HepG2 (cell line): ENCODE data around the gene CERS5. TPM values are rescaled to one million over a fixed set of nuclear protein-coding genes. Genes with fewer than 3 reads are reported as not detected.
A peak's percentile ranks its signal among the peaks of the same experiment; 100 is the strongest.

Source experiments
- FOXM1 ChIP-seq: sonication (generic); formaldehyde crosslinking; IDR thresholded peaks from 2 replicates; pipeline ENCODE4 v1.5.0; 2020; ENCODE audit warnings: missing genetic modification reagents
- MATR3 ChIP-seq: sonication (generic); formaldehyde crosslinking; IDR thresholded peaks from 2 replicates; pipeline ENCODE4 v1.4.0; 2020; ENCODE audit warnings: missing genetic modification reagents
- MED1 ChIP-seq: sonication (generic); formaldehyde crosslinking; IDR thresholded peaks from 2 replicates; pipeline ENCODE4 v1.4.0; 2020; ENCODE audit warnings: missing genetic modification reagents
- RFX3 ChIP-seq: IDR thresholded peaks from 2 replicates; pipeline ENCODE4 v1.6.1; 2016; ENCODE audit warnings: missing biosample characterization, missing genetic modification reagents
- SOX5 ChIP-seq: IDR thresholded peaks from 2 replicates; pipeline ENCODE4 v1.6.1; 2016; ENCODE audit warnings: borderline replicate concordance
- TAF1 ChIP-seq: sonication (generic); formaldehyde crosslinking; IDR thresholded peaks from 2 replicates; pipeline ENCODE4 v1.4.0; 2020; ENCODE audit warnings: missing genetic modification reagents
- TCF7 ChIP-seq: sonication (generic); IDR thresholded peaks from 2 replicates; pipeline ENCODE4 v1.6.1; 2016; ENCODE audit warnings: antibody characterized with exemption, low read depth
- ZFP41 ChIP-seq: sonication (generic); formaldehyde crosslinking; IDR thresholded peaks from 2 replicates; pipeline ENCODE4 v1.4.0; 2020; ENCODE audit warnings: mild to moderate bottlenecking, missing genetic modification reagents, borderline replicate concordance
- ZNF260 ChIP-seq: sonication (generic); formaldehyde crosslinking; IDR thresholded peaks from 2 replicates; pipeline ENCODE4 v1.4.0; 2020; ENCODE audit warnings: missing genetic modification reagents, low read depth, mild to moderate bottlenecking, borderline replicate concordance
- ZNF430 ChIP-seq: sonication (generic); formaldehyde crosslinking; IDR thresholded peaks from 2 replicates; pipeline ENCODE4 v1.9.0; 2021; ENCODE audit warnings: mild to moderate bottlenecking, missing genetic modification reagents
- ZNF552 ChIP-seq: sonication (generic); formaldehyde crosslinking; IDR thresholded peaks from 2 replicates; pipeline ENCODE4 v1.9.0; 2022; ENCODE audit warnings: missing genetic modification reagents, mild to moderate bottlenecking, borderline replicate concordance
- ZNF605 ChIP-seq: sonication (generic); formaldehyde crosslinking; IDR thresholded peaks from 2 replicates; pipeline ENCODE4 v1.8.0; 2022; ENCODE audit warnings: mild to moderate bottlenecking, missing genetic modification reagents
- ZNF776 ChIP-seq: sonication (generic); formaldehyde crosslinking; IDR thresholded peaks from 2 replicates; pipeline ENCODE4 v1.4.0; 2020; ENCODE audit warnings: mild to moderate bottlenecking, missing genetic modification reagents
- polyA plus RNA-seq, 8 experiments: library from polyadenylated mRNA; depleted of rRNA in 3 of 8; stranded (reverse) in 7 of 8; unstranded in 1 of 8; fragments of >200 nt; fragmentation: Illumina TruSeq in 4 of 8; extraction: Trizol in 4 of 8; gene quantifications; 2 replicates each; pipeline versions ENCODE4 v1.2.1 to v1.2.3, GENCODE V29; 2011 to 2016; ENCODE audit warnings: low read depth in 4 of 8, missing spikeins in 1 of 8, mixed read lengths in 1 of 8; ENCODE audit not compliant: insufficient read depth in 1 of 8
- total RNA-seq, 5 experiments: library from RNA; depleted of rRNA; stranded (reverse); fragments of >200 nt; fragmentation: Illumina TruSeq; extraction: Trizol; gene quantifications; 2 replicates each; pipeline ENCODE4 v1.2.3, GENCODE V29; 2016; ENCODE audit warnings: low read depth in 1 of 5
- TF ChIP-seq, protein P1 (sequence below): sonication (generic); formaldehyde crosslinking; IDR thresholded peaks from 2 replicates; pipeline ENCODE4 v1.4.0; 2020; ENCODE audit warnings: missing genetic modification reagents
- TF ChIP-seq, protein P2 (sequence below): sonication (generic); formaldehyde crosslinking; IDR thresholded peaks from 2 replicates; pipeline ENCODE4 v1.8.1; 2022; ENCODE audit warnings: low read depth, mild to moderate bottlenecking, missing genetic modification reagents
- TF ChIP-seq, protein P3 (sequence below): sonication (generic); formaldehyde crosslinking; IDR thresholded peaks from 2 replicates; pipeline ENCODE4 v1.5.0; 2020; ENCODE audit warnings: mild to moderate bottlenecking, missing genetic modification reagents
- TF ChIP-seq, protein P4 (sequence below): sonication (generic); formaldehyde crosslinking; IDR thresholded peaks from 2 replicates; pipeline ENCODE4 v1.4.0; 2020; ENCODE audit warnings: missing genetic modification reagents, mild to moderate bottlenecking, borderline replicate concordance
- TF ChIP-seq, protein P5 (sequence below): sonication (generic); formaldehyde crosslinking; IDR thresholded peaks from 2 replicates; pipeline ENCODE4 v1.5.0; 2020; ENCODE audit warnings: missing genetic modification reagents
- TF ChIP-seq, protein P6 (sequence below): IDR thresholded peaks from 2 replicates; pipeline ENCODE4 v1.6.1; 2012; ENCODE audit warnings: inconsistent platforms

CERS5 gene
- total and polyA plus RNA-seq, 2 of the 13 experiments (the other 11 are each of a cell fraction or from before 2014, with no cell fraction given), result 22.3 to 48.8 TPM

DNA sequence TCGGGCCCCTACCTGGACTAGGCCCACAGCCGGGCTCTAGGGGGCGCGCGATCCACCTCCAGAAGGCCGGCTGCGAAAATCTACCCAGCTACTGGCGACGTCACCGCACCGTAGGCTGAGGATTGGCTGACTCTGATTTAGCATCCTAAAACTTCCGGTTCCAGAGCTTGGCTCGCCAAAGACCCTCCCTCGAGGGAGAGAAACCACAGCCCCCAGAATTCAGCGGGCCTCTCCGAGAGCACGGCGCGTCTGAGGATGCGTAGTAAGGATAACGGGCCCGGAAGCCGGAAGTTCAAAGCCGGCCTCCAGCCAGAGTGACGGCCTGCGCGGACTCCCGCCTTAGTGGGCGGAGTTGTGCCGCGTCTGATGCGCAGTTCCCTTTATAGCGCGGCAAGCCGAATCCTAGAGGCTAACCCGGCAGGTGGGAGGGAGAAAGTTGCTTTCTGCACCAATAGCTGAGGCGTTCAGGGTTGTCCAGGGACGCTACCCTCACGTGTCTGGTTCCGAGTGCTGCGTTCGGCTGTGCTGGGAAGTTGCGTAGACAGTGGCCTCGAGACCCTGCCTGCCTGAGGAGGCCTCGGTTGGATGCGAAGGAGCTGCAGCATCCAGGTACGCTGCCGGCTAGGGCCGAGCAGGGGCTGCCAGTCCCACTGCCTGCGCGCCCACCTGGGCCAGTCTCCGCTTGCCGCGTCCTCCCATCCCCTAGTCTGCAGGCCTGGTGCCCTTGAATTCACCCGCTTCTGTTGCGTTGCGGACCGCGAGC lies 55.3 kb downstream of the CERS5 start, which contains the start of gene COX14 (continued):
- TF ChIP-seq MATR3 (CRISPR knock-in tag), result no peak
- 0 out of 2 replicates have a peak, but pooled peaks have one; percentile 68 for TF ChIP-seq ZNF776
- TF ChIP-seq, protein P1, sequence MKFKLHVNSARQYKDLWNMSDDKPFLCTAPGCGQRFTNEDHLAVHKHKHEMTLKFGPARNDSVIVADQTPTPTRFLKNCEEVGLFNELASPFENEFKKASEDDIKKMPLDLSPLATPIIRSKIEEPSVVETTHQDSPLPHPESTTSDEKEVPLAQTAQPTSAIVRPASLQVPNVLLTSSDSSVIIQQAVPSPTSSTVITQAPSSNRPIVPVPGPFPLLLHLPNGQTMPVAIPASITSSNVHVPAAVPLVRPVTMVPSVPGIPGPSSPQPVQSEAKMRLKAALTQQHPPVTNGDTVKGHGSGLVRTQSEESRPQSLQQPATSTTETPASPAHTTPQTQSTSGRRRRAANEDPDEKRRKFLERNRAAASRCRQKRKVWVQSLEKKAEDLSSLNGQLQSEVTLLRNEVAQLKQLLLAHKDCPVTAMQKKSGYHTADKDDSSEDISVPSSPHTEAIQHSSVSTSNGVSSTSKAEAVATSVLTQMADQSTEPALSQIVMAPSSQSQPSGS (CRISPR knock-in tag), result peak; percentile 29; the same call in 1 of the 2 replicates
- TF ChIP-seq FOXM1 (CRISPR knock-in tag), result no peak
- TF ChIP-seq, protein P2, sequence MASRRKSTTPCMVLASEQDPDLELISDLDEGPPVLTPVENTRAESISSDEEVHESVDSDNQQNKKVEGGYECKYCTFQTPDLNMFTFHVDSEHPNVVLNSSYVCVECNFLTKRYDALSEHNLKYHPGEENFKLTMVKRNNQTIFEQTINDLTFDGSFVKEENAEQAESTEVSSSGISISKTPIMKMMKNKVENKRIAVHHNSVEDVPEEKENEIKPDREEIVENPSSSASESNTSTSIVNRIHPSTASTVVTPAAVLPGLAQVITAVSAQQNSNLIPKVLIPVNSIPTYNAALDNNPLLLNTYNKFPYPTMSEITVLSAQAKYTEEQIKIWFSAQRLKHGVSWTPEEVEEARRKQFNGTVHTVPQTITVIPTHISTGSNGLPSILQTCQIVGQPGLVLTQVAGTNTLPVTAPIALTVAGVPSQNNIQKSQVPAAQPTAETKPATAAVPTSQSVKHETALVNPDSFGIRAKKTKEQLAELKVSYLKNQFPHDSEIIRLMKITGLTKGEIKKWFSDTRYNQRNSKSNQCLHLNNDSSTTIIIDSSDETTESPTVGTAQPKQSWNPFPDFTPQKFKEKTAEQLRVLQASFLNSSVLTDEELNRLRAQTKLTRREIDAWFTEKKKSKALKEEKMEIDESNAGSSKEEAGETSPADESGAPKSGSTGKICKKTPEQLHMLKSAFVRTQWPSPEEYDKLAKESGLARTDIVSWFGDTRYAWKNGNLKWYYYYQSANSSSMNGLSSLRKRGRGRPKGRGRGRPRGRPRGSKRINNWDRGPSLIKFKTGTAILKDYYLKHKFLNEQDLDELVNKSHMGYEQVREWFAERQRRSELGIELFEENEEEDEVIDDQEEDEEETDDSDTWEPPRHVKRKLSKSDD (CRISPR knock-in tag), result 0 out of 2 replicates have a peak, but pooled peaks have one; percentile 65
- no peak for TF ChIP-seq TCF7
- TF ChIP-seq ZNF260, result no peak
- TF ChIP-seq RFX3 (CRISPR knock-in tag), result 0 out of 2 replicates have a peak, but pooled peaks have one; percentile 16
- TF ChIP-seq, protein P3, sequence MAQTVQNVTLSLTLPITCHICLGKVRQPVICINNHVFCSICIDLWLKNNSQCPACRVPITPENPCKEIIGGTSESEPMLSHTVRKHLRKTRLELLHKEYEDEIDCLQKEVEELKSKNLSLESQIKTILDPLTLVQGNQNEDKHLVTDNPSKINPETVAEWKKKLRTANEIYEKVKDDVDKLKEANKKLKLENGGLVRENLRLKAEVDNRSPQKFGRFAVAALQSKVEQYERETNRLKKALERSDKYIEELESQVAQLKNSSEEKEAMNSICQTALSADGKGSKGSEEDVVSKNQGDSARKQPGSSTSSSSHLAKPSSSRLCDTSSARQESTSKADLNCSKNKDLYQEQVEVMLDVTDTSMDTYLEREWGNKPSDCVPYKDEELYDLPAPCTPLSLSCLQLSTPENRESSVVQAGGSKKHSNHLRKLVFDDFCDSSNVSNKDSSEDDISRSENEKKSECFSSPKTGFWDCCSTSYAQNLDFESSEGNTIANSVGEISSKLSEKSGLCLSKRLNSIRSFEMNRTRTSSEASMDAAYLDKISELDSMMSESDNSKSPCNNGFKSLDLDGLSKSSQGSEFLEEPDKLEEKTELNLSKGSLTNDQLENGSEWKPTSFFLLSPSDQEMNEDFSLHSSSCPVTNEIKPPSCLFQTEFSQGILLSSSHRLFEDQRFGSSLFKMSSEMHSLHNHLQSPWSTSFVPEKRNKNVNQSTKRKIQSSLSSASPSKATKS (CRISPR knock-in tag), result no peak
- peak; percentile 80; the same call in 1 of the 2 replicates for TF ChIP-seq ZNF605
- no peak for TF ChIP-seq ZNF552 (CRISPR knock-in tag)
- TF ChIP-seq, protein P4, sequence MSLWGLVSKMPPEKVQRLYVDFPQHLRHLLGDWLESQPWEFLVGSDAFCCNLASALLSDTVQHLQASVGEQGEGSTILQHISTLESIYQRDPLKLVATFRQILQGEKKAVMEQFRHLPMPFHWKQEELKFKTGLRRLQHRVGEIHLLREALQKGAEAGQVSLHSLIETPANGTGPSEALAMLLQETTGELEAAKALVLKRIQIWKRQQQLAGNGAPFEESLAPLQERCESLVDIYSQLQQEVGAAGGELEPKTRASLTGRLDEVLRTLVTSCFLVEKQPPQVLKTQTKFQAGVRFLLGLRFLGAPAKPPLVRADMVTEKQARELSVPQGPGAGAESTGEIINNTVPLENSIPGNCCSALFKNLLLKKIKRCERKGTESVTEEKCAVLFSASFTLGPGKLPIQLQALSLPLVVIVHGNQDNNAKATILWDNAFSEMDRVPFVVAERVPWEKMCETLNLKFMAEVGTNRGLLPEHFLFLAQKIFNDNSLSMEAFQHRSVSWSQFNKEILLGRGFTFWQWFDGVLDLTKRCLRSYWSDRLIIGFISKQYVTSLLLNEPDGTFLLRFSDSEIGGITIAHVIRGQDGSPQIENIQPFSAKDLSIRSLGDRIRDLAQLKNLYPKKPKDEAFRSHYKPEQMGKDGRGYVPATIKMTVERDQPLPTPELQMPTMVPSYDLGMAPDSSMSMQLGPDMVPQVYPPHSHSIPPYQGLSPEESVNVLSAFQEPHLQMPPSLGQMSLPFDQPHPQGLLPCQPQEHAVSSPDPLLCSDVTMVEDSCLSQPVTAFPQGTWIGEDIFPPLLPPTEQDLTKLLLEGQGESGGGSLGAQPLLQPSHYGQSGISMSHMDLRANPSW (CRISPR knock-in tag), result no peak; the same call in 1 of the 2 replicates
- TF ChIP-seq TAF1 (CRISPR knock-in tag), result peak; percentile 93
- TF ChIP-seq, protein P5, sequence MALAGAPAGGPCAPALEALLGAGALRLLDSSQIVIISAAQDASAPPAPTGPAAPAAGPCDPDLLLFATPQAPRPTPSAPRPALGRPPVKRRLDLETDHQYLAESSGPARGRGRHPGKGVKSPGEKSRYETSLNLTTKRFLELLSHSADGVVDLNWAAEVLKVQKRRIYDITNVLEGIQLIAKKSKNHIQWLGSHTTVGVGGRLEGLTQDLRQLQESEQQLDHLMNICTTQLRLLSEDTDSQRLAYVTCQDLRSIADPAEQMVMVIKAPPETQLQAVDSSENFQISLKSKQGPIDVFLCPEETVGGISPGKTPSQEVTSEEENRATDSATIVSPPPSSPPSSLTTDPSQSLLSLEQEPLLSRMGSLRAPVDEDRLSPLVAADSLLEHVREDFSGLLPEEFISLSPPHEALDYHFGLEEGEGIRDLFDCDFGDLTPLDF (CRISPR knock-in tag), result no peak
- peak; percentile 75; the same call in 1 of the 2 replicates for TF ChIP-seq ZFP41 (CRISPR knock-in tag)
- TF ChIP-seq ZNF430, result peak; percentile 65
- TF ChIP-seq MED1 (CRISPR knock-in tag), result peak; percentile 51
- TF ChIP-seq, protein P6, sequence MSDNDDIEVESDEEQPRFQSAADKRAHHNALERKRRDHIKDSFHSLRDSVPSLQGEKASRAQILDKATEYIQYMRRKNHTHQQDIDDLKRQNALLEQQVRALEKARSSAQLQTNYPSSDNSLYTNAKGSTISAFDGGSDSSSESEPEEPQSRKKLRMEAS, result no peak
- no peak for TF ChIP-seq SOX5 (CRISPR knock-in tag)
